NCI-H748 (cell line): ENCODE results near the gene CR2.
"Not testable (repeated sequence)": the region's sequence is repeated elsewhere in the genome, so short reads cannot be mapped to it uniquely, and the experiment has no call there.

Experiments used
- DNase-seq: peaks from one replicate; lab custom pipeline; 2025; ENCODE audit not compliant: unreplicated experiment; lab: John Stamatoyannopoulos, UW

CR2 gene

DNA sequence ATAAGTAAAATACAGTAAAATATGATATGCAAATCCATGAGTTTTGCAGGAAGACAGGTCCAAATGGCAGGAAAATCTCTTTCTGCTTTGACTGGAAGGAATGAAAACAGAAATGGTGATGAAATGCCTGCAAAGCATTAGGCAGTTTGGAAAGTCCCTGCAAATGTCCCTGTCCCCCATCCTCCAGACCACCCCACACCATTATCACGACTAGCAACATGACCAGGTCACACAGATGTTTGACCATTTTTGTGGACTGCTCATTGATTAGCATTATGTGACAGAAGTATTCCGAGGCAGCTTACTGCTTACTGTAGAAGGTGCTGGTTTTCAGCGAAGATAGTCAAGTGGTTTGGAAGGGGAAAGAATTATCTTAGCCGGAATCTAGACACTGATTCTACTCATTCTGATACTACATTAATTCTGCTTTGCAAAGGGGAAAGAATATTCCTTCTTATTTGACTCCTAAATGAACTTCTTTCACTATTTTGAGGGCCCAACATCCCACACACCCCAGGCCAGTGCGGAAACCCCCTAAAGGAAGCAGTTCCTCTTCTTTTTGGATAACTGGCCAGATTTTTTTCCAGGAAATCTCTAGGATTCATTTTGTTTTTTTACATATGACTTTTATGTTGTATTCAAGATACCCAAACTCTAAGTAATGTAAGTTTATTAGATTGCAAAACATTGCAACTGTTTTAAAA, 9.5 kb upstream of the CR2 start:
- DNase-seq = no peak

DNA sequence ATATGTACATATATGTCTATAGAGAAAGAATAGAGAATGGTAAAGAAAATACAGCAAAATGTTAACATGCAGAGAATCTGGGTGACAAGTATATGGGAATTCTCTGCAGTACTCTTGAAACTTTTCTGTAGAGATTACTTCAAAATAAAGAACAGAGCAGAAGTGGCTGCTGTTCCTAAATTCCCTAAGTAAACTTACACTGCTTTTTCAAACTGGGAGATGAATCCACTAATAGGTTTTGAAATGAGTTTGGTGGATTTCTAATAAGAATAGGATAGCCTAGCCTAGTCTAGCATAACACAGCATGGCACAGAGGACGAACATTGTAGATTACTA, 450 bp upstream of the CR2 start:
- no peak for DNase-seq

DNA sequence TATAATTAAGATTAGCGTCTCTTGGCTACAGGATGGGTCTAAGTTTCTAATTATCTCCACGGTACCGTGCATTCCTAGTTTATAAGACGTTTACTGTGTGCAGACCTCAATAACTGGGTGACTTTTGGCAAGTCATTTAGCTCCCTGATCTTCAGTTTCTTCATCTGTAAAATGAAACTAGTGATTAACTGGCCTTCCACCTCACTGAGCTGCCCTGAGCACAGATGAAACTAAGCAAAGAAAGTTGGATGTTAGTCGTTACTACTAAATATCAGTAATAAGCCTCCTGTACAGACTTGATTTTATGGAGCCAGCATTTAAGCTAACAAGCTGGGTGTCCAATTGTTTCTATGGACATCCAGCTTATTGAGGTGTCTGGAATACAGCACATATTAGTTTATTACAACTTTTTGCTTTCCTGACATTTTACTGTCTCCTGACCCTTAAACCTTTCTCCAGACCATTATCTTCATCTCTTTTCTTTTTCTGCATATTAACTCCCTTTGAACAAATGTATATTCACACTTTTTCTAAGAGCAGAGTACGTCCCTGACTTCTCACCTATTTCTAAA, 1.1 kb downstream of the CR2 start:
- no peak for DNase-seq

DNA sequence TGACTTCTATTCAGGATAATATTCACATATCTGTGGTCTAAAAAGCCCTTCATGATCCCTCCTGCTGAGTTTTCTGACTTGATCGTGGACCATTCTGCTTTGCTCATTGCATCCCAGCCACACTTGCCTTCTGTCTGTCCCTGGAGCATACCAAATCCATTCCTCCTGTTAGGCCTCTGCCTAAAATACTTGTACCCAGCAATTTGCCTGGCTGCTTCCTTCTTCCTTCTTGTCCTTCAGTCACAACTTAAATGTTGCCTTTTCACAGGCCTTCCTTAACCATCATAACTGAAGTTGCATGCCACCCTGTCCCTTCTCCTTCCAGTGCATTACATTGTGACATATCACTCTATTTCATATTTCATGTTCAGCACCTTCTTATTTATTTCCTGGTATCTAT, 4.3 kb downstream of the CR2 start:
- no peak for DNase-seq

DNA sequence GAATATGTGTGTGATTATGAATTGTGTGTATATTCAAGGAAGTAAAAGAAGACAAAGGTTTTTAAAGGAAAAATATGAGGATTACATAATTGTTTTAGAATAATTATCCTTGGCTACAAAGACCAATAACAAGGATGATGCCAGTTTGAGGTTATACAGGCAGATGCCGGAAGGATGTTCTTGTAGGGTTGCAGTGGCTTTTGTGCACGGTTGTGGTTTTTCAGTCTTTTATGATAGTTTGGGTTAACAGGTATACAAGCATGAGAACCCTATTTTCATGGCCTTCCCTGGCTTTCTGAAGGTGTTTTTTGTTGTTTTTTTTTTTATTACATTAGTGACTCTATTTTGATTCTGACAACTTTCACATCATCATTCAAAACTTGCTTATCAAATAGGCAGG, 4.9 kb downstream of the CR2 start:
- DNase-seq = no peak

DNA sequence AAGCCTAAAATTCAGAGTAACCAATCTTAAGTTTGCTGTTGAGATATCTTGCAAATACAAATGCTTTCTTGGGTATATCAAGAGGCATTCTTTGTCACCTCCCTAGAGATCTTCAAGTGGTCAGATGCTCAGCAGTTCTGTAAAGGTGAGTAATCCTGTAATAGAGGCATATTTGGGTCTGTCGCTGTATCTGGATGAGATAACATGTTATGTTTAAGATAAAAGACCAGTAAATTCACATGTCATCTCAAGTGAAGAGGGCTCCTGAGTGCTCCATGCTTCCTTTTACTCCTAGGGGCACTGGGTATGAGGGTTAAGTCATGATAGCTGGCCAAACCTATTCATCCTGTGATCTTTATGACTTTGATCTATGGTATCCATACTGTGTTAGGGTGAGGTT, 7.5 kb downstream of the CR2 start:
- DNase-seq = no peak

DNA sequence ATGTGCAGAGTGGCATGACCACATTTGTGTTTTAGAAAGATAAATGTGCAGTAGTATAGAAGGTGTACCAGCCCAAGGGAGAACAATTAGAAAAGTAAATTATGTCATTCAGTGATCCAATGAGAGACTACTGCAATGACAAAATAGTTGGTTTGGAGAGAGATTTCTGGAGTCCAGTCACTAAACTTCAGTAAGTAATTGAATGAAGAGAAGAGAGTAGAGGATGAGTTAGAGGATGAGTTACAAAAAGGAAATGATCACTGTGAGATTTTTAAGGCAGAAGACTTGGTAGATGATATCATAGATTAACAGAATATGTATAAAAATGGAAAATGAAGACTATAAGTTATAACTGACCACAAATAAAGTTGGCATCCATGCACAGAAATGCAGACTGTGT, 8.4 kb downstream of the CR2 start:
- no peak for DNase-seq

DNA sequence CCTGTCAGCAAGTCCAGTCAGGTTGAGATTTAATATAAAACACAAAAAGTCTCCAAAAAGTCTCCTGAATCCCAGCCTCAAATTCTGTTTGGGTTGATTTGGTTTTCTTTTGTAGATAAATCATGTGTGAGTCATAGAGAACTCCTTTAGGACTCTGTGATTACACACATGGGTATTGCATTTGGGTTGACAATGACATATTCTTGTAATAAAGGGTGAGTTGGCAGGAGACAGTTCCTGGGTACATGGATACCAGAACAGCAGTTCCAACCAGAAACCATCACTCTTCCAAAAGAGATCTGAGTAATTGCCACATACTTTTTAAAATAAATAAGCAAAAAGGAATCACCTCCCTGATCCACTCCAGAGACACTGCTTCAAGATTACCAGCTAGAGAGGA, 8.9 kb downstream of the CR2 start:
- no peak for DNase-seq

DNA sequence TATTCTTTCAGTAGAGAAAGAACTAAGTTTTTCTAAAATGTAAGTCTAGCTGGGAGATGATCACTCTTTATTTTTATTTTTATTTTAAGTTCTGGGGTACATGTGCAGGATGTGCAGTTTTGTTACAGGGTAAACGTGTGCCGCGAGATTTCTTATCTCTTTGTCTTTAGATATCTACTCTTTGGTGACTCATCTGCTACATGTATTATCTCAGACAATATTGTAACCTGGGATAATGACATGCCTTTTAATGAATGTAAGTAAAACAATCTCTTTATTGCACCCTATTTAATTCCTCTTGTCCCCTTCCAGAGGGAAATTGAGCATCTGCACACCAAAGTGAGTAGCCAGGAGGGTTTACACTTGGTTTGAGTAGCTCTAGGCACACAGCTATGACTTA, 9.4 kb downstream of the CR2 start:
- DNase-seq = no peak

DNA sequence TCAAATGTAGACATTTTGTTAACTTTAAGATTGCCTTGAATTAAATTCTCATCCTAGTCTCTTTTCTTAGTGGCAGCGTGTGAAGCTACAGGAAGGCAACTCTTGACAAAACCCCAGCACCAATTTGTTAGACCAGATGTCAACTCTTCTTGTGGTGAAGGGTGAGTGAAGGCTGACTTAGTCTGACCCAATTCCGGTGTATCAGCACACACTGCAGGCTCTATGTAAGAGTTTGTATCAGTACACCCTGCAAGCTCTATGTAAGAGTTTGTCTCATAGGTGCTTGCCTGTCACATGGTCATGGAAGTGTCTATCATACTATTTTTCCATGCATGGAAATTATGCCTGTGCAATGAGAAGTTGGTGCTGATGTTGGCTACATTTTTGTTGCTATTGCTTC, 16.8 kb downstream of the CR2 start:
- no peak for DNase-seq

DNA sequence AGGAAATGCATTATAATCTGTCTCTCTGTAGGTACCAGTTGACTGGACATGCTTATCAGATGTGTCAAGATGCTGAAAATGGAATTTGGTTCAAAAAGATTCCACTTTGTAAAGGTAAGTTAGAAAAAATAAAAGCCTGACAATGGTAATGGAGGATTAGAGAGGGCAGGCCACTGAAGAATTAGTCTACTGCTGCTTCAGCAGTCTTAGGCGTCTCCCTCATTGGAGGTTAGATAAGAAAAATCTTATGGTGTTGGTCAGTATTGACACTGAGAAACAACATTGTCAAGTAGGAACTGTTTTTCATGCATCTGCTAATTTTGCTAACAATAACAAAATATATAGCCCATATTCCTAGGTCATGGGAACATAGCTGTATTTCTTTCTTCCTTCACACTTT, 20.1 kb downstream of the CR2 start:
- DNase-seq = no peak

DNA sequence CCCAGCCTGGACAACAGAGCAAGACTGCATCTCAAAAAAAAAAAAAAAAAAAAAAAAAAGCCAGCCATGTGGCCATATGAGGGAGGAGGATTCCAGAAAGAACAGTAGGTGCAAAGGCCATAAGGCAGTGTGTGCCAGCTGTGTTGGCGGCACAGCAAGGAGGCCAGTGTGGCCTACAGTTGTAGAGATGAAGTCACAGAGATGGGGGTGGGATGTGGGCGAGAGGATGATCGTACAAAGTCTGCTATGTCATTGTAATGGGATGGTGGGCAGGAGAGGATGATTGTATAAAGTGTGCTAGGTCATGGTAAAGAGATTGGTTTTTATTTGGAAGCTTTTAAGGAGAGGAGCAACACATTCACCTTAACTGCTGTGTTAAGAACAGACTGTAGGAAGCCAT, 32.1 kb downstream of the CR2 start:
- no peak for DNase-seq

DNA sequence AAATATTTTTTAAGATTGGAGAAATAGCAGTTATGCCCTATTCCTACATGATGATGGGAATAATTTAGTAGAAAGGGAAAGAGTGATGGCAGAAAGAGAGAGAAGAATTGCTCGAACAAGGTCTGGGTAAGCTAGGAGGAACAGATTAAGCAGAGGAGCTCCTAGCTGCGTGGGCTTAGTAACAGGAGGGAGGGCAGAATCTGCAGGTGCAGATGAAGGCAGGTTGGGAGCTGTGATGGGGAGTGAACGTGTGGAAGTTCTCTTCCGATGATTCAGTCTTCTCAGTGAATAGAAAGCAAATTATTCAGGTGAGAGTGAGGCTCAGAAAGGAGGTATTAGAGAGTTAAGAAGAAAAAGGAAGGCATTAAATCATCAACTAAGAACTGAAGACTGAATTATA, 33.5 kb downstream of the CR2 start:
- DNase-seq = no peak

DNA sequence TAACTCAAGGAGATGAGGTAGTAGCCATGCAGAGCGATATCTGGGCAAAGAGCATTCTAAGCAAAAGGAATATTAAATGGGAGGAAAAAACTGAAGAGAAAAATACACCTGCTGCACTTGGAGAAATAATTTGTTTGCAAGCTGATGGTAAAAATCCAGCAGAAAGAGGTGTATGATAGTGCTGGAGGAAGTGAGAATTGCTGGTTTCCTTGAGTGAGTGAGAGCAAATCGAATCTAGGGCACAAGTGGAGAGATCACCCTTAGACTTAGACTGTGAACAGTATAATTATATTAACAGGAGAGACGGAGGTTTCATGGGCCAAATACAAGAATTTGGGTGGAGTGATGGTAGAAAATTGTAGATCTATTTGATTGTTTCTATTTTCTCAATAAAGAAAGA, 39.1 kb downstream of the CR2 start:
- no peak for DNase-seq

DNA sequence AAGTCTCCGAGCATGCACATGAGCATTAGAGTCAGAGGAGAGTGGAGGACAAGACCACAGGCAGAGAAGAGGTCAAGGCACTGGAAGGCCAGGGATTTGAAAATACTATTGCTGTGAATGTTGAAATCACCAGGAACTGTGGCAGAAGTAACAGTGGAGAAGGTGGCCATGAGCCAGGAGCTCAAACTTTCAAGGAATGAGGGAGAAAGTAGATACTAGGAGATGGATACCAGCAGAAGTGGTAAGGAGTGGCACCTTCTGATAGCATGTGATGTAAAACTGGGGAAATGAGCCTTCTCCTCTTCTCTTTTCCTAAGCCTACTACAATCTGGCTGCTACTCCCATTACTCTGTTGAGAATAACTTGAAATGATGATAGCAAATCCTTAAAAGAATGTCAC, 40.0 kb downstream of the CR2 start:
- DNase-seq = no peak

DNA sequence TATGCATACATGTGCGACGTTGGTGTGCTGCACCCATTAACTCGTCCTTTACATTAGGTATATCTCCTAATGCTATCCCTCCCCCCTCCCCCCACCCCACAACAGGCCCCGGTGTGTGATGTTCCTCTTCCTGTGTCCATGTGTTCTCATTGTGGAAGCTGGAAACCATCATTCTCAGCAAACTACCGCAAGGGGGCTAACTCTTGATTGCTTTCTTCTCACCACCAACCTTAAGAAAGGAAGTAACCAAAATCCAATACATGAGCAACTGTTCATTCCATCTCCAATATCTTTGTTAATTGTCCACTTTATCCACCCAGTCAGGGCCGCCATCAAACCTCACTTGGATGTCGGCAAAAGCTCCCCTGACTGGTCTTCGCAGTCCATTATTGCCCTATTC, 41.2 kb downstream of the CR2 start:
- DNase-seq = not testable (repeated sequence)

DNA sequence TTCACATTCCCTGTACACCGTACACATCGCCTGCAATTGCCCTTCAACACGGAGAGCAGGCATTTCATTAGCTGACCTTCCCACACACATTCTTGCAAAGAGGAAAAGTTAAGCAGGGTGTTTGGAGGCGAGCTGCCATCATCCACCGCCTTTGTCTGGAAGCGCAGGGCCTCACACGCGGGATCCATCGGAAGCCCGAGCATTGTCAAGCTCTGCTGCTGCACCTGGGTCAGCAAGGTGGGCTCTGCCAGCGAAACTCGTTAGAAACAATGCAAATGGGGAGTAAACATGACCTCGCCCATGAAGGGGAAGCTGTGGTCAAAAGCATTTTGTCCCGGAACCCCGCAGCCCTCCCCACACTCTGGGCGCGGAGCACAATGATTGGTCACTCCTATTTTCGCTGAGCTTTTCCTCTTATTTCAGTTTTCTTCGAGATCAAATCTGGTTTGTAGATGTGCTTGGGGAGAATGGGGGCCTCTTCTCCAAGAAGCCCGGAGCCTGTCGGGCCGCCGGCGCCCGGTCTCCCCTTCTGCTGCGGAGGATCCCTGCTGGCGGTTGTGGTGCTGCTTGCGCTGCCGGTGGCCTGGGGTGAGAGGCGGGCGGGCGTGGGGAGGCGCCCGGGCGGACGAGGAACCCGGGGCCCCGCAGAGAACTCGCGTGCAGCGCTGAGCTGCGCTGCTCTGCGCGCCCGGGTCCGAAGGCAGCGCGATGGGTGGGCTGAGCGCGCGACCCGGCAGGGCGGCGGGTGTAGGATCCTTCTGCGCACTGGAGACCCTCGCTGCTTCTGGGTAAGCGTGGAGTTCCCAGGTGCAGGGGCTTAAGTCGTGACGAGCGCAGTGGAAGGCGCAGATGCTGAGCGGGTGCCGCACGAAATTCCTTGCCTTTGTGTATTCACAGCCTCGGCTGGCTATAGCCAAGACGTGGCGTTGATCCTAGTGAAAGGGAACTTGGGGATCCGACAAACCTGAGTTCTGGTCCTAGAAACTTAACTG, 42.0 kb downstream of the CR2 start, which contains the start of gene CR1:
CR1 (plus strand) TSS at position 357 of the 992 bp plus-strand sequence; CDS start at position 468, 111 bp downstream.
- DNase-seq = peak; percentile 51

DNA sequence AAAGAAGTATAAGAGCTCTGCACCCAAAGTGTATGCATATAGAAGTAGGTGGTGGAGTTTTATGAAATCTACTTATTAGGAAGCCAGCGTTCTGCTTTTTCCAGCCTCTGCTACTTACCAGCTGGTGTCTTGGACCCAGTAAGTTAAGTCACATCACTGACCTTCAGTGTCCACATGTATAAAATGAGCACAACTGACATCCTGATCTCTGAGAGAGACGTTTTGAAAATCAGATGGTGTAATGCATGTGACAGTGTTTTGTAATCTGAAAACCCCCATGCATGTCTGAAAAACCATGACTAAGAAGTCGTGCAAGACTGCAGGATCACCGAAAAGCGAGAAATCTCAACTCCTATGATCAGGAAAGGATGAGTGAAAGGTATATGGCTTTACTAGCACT, 43.8 kb downstream of the CR2 start:
- DNase-seq = no peak

DNA sequence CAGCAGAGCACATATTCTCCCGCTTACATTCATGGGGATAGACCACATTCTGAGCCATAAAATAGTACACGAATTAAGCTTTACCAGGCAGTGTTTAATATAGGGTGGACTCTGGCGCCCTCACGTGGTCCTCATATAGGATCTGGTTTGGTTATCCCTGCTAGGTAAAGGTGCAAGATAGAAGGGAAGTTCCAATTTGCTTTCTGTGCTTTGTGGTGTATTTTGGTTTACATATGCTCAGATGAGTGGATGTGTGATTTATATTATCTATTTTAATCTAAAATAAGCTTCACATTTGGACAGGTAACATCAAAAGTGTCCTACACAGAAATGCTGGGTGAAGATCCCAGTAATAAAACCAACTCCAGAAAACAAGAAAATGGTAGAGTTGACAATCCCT, 45.4 kb downstream of the CR2 start:
- DNase-seq = peak; percentile 71

DNA sequence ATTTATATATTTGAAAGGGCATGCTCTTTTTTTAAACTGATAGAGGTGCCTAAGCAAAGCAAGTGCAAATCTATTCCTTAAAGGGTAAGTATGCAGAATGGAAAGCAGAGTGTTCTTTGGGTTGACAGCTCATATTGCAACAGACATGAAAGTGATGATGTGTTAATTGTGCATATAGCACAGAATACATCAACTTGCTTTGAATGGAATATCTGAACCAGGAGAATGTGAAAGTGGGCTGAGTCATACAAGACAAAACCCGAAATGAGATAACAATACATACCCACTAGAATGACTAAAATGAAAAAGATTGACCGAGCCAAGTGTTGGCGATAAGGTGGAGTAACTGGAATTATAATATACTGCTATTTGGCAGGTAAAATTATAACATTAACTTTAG, 46.2 kb downstream of the CR2 start:
- no peak for DNase-seq

DNA sequence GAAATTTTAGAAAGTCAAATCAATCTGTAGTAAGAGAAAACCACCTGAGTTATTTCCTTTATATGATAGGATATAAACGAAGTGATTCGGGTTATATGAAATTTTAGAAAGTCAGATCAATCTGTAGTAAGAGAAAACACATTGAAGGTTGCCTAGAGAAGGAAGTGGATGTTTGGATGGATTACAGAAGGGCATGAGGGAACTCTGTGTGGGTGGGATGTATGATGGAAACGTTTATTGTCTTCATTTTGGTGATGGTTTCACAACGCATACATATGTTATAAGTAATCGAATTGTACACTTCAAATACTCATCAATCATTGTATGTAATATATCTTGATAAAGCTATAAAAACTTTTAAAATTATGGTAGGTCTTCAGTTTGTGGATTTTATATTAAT, 46.9 kb downstream of the CR2 start:
- no peak for DNase-seq

DNA sequence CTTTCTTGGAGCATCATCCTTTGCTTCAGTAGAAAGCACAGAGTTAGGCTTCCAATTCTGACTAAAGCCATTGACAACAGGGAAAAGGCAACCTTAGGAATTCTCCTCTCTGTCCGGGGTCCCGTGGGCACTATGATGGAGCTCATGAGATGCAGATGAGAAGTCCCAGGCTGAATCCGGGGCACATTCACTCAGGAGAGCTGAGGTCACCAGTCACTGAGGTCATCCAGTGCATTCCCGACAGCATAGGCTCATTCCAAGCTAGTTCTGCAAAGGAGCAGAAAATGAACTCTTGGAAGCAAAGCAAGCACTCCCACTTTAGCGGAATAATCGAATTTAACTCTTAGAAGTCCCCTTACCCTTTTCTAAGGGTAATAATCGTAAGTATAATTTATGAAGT, 48.6 kb downstream of the CR2 start:
- no peak for DNase-seq
